Measurements from ENCODE around the gene FXYD6. TPM values are rescaled to one million over a fixed set of nuclear protein-coding genes. Genes with fewer than 3 reads are reported as not detected.
A peak's percentile ranks its signal among the peaks of the same experiment; 100 is the strongest.

FXYD6 gene
- total RNA-seq, 3 donors from 2014 or later, result 10.2 to 246 (median 15.9) TPM

DNA sequence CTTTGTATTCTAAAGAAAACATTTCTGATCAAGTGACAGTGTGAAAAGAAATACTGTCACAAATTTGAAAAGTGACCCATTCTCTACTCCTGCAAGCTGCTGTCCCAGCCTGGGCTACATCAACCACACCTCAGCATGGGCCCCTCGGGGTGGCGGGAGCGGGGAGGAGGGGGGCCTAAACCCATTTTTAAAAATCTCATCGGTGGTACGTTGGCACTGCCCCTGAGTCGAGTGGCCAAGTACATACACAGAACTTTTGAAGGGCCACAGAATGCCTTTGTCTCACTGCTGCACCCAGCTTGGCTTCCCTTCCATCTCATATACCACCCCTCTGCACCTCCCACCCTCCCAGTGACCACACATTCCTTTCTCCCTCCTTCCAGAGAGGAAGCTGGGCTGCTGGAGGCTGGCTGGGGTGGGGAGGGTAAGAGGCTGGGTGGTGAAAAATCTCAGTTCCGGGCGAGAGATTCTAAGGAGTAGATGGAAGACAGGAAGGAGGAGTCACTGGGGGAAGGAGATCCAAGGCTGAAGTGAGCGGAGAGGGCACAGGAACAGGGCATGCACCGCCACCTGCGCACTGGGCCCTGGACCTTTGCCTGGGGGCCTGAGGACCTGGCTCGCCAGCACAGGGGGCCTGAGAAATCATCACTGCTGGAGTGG is 21.1 kb downstream of the FXYD6 start:
- ATAC-seq (no peak), DNase-seq (no peak)
- H3K36me3 ChIP-seq (ENCODE audit: low read depth), result no peaks in the 10 kb centered on the region
- no peak overlapping the region for H3K4me3 ChIP-seq
- no peaks in the 10 kb centered on the region for H3K9me3 ChIP-seq
- intact Hi-C loops (cut with DNase I, micrococcal nuclease), result no loop called here
- TF ChIP-seq, protein P1, sequence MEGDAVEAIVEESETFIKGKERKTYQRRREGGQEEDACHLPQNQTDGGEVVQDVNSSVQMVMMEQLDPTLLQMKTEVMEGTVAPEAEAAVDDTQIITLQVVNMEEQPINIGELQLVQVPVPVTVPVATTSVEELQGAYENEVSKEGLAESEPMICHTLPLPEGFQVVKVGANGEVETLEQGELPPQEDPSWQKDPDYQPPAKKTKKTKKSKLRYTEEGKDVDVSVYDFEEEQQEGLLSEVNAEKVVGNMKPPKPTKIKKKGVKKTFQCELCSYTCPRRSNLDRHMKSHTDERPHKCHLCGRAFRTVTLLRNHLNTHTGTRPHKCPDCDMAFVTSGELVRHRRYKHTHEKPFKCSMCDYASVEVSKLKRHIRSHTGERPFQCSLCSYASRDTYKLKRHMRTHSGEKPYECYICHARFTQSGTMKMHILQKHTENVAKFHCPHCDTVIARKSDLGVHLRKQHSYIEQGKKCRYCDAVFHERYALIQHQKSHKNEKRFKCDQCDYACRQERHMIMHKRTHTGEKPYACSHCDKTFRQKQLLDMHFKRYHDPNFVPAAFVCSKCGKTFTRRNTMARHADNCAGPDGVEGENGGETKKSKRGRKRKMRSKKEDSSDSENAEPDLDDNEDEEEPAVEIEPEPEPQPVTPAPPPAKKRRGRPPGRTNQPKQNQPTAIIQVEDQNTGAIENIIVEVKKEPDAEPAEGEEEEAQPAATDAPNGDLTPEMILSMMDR (IDR thresholded peaks at IDR 0.05), result no peak
- H3K4me1 ChIP-seq (ENCODE audit: low read depth), result no peaks in the 10 kb centered on the region

DNA sequence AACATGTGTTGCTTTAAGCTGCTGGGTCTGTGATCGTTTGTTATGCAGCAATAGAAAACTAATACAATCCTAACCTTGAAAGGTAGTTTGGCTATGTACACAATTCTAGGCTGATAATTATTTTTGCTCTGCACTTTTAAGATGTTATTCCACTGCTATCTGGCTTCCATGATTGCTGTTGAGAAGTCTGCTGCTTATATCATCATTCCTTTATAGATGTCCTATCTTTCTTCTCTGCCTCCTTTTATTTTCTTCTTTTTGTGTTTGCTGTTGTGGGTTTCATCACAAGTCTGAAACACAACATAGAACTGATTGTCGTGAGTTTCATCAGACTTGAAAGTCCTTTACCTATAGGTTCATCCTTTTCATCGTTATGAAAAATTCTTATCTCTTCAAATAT is 24.1 kb downstream of the FXYD6 start:
- Histone ChIP-seq H3K4me1 (ENCODE audit: low read depth) (no peaks in the 10 kb centered on the region), H3K9me3 (no peaks in the 10 kb centered on the region), H3K4me3 (no peak overlapping the region), H3K36me3 (ENCODE audit: low read depth) (no peaks in the 10 kb centered on the region)
- no peak for DNase-seq
- TF ChIP-seq, protein P1 (IDR thresholded peaks at IDR 0.05), result no peak
- no peak for ATAC-seq
- intact Hi-C loops (cut with DNase I, micrococcal nuclease), result no loop called here

DNA sequence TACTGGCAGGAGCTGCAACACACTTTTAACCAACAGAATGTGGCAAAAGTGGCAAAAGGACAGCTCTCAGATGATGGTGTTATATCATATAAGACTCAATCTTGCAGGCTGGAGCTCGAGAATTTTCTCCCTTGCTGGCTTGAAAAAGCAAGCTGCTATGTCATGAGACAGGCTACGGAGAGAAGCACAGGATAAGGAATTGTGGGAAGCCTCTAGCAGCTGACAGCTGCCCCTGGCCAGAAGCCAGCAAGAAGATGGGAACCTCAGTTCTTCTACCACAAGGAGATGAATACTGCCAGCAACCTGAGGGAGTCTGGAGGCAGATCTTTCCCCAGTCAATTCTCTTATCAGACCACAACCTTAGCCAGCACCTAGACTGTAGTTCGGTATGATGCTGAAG is 24.6 kb downstream of the FXYD6 start:
- intact Hi-C loops (cut with DNase I, micrococcal nuclease), result no loop called here
- no peak for DNase-seq
- no peak for ATAC-seq

DNA sequence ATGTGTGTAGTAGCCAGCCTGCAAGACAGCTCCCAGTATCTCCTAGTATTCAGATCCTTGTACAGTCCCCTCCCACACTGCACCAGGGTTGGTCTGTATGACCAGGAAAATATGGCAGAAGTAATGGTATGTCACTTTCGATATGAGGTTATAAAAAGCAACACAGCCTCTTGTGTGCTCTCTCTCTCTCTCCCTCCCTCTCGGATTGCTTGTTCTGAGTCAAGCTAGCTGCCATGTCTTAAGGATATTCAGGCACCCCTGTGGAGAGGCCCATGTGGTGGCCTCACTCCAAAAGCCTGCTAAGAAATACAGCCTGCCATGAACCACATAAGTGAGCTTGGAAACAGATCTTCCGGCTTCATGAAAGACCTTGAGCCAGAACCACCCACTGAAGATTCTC is 25.4 kb downstream of the FXYD6 start:
- ATAC-seq (peak; percentile 62), DNase-seq (no peak)
- H3K36me3 ChIP-seq (ENCODE audit: low read depth), result no peaks in the 10 kb centered on the region
- no peaks in the 10 kb centered on the region for H3K4me1 ChIP-seq (ENCODE audit: low read depth)
- no peak overlapping the region for H3K4me3 ChIP-seq
- H3K9me3 ChIP-seq, result no peaks in the 10 kb centered on the region
- TF ChIP-seq, protein P1 (IDR thresholded peaks at IDR 0.05), result no peak
- intact Hi-C loops (cut with DNase I, micrococcal nuclease), result no loop called here

More for the DNA sequence above, 24.6 kb downstream of the FXYD6 start:
- no peaks in the 10 kb centered on the region for H3K9me3 ChIP-seq
- TF ChIP-seq, protein P1 (IDR thresholded peaks at IDR 0.05), result no peak
- H3K4me1 ChIP-seq (ENCODE audit: low read depth), result no peaks in the 10 kb centered on the region
- no peak overlapping the region for H3K4me3 ChIP-seq
- no peaks in the 10 kb centered on the region for H3K36me3 ChIP-seq (ENCODE audit: low read depth)

DNA sequence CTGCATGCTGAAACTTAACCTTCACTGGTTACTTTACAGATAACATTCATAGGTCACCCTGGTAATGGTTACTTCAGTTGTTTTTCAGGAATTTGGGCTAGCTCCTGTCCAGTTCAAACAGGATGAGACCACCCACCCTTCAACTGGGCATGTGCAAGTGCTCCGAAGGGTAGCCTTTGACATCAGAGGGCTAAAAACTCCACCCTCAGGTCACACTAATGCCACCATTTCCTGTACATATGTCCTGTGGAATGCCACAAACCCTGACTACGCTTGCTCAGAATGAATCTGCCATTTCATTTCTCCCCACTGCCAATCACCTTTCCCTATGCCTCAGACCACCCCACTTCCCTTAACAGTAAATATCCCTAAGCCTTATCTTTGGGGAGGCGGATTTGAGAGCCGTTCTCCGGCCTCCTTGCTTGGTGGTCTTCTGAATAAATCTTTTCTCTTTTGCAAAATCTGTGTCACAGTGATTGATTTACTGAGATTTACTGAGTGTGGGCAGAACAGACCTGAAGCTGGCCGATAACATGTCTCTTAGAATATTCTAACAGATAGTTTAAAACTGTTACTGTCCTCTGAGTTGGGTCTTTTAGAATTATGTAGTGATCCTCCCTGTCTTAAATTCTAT is 26.6 kb downstream of the FXYD6 start:
- TF ChIP-seq, protein P1 (IDR thresholded peaks at IDR 0.05), result no peak
- intact Hi-C loops (cut with DNase I, micrococcal nuclease), result loop anchor here (10.0 kb wide), 2 partner anchors 65 to 205 kb away; no protein-coding TSS in a partner anchor
- Histone ChIP-seq H3K4me1 (ENCODE audit: low read depth) (no peaks in the 10 kb centered on the region), H3K36me3 (ENCODE audit: low read depth) (no peaks in the 10 kb centered on the region), H3K4me3 (no peak overlapping the region), H3K9me3 (no peaks in the 10 kb centered on the region)
- DNase-seq (no peak), ATAC-seq (no peak)

Data from mucosa of descending colon (tissue), 3 donors.